ENCODE results near the gene HECTD4. TPM values are rescaled to one million over a fixed set of nuclear protein-coding genes. Genes with fewer than 3 reads are reported as not detected.

HECTD4 gene
- total and polyA plus RNA-seq, 9 of the 15 experiments (the other 6 are each of a cell fraction or from before 2014, with no cell fraction given) = 3.5 to 33.3 (median 13.5) TPM

DNA sequence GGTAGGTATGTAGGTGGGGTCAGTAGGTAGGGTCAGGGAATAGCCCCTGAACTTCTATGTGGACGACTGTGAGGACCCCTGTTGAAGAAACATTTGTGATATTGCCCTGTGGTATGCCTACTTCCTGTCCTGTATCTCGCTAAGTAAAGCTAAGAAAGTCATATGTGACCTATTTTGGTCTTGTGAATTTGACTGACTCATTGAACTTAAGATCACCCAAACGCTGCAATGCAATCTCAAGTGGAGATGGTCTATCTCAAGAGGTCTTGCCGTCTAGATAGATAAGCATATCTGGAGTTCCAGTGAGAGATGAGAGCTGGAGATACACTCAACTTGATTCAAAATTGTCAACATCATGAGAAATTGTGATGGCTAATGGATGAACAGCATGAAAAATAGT, 183.1 kb downstream of the HECTD4 start:
- Histone ChIP-seq H3K9ac (ENCODE audit: insufficient read depth in 1 of 2, low read depth in 2 of 2, low read length in 2 of 2) (no peak overlapping the region), H3K9me1 (ENCODE audit: control insufficient read depth, insufficient read depth, low read length) (no peaks in the 10 kb centered on the region), H3K79me2 (ENCODE audit: control insufficient read depth, insufficient read depth, low read length) (no peaks in the 10 kb centered on the region), H3K36me3 (ENCODE audit: control insufficient read depth, insufficient read depth, low read length) (peaks cover 59% of the 10 kb centered on the region), H3K9me3 (replicated peaks; ENCODE audit: control insufficient read depth, insufficient read depth, low read depth, low read length) (no peaks in the 10 kb centered on the region), H3K4me1 (replicated peaks in 1 of 2; ENCODE audit: control insufficient read depth in 2 of 2, insufficient read depth in 2 of 2, low read length in 2 of 2) (peaks cover 0 to 3% of the 10 kb centered on the region in 2 experiments; a peak in 2 of 5 replicates), H3K4me3 (no peak overlapping the region), H3K27me3 (ENCODE audit: control insufficient read depth in 2 of 2, insufficient read depth in 2 of 2, low read length in 2 of 2) (no peaks in the 10 kb centered on the region), H2AFZ (ENCODE audit: low read depth, low read length) (no peak overlapping the region), H4K20me1 (replicated peaks; ENCODE audit: control insufficient read depth, insufficient read depth, low read length) (no peaks in the 10 kb centered on the region), H3K27ac (ENCODE audit: extremely low read depth, low read depth, low read length) (no peak overlapping the region), H3K4me2 (ENCODE audit: insufficient read depth, low read length) (no peak overlapping the region)
- ChIA-PET POLR2A (interaction anchor here (1.2 to 1.5 kb wide), 2 partner anchors 17 to 203 kb away, joined by 3 to 4 read pairs; no protein-coding TSS in a partner anchor), CTCF (ENCODE audit: low intra/inter-chr PET ratio) (interaction anchor here (2.3 kb wide), 1 partner anchor 188 kb away, joined by 15 read pairs; no protein-coding TSS in a partner anchor)
- ATAC-seq = no peak
- WGBS (ENCODE audit: insufficient coverage, low coverage, missing lambda C conversion rate) = 13% methylated on average over 4 of the region's 4 CpGs
- intact Hi-C loops (cut with micrococcal nuclease) (no loop called here), in situ Hi-C loops (cut with MboI) (loop anchor here (5.0 kb wide), 1 partner anchor 188 kb away; no protein-coding TSS in a partner anchor)
- no TSS peak for BruUV-seq (replicated peaks)
- FAIRE-seq = no peak
- peak in 1 of 4 experiments; percentile 8 for DNase-seq (ENCODE audit: extremely low read depth in 1 of 4, low spot score in 3 of 4)
- TF ChIP-seq, protein P1, sequence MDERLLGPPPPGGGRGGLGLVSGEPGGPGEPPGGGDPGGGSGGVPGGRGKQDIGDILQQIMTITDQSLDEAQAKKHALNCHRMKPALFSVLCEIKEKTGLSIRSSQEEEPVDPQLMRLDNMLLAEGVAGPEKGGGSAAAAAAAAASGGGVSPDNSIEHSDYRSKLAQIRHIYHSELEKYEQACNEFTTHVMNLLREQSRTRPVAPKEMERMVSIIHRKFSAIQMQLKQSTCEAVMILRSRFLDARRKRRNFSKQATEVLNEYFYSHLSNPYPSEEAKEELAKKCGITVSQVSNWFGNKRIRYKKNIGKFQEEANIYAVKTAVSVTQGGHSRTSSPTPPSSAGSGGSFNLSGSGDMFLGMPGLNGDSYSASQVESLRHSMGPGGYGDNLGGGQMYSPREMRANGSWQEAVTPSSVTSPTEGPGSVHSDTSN (CRISPR knock-in tag; IDR thresholded peaks at IDR 0.05; ENCODE audit: low read depth) = no peak
- TF ChIP-seq, protein P1 (tag; conservative IDR thresholded peaks at IDR 0.05; ENCODE audit: low read depth) = no peak
- TF ChIP-seq FOXJ2 (tag; IDR thresholded peaks at IDR 0.05) (no peak), ARID2 (IDR thresholded peaks at IDR 0.05) (no peak), NCOA6 (IDR thresholded peaks at IDR 0.05) (no peak), MCM5 (IDR thresholded peaks at IDR 0.05; ENCODE audit: low read depth) (no peak), ZNF3 (CRISPR knock-in tag; IDR thresholded peaks at IDR 0.05) (0 out of 2 replicates have a peak, but pooled peaks have one; percentile 62), ARID1B (IDR thresholded peaks at IDR 0.05) (peak; percentile 46; the same call in 1 of the 2 replicates), MCM2 (IDR thresholded peaks at IDR 0.05; ENCODE audit: low read depth) (no peak), TAL1 (IDR thresholded peaks at IDR 0.05) (peak; percentile 20; the same call in 1 of the 2 replicates), ADNP (tag; IDR thresholded peaks at IDR 0.05) (peak; percentile 60; the same call in 1 of the 2 replicates), ARHGAP35 (IDR thresholded peaks at IDR 0.05; ENCODE audit: partially characterized antibody) (no peak), EZH2 (IDR thresholded peaks at IDR 0.05; ENCODE audit: borderline replicate concordance, low read depth, low read length) (no peak), FOSL1 (tag; conservative IDR thresholded peaks at IDR 0.05) (peak; percentile 73), SMARCE1 (IDR thresholded peaks at IDR 0.05) (peak; percentile 19; the same call in 1 of the 2 replicates)
- TF ChIP-seq, protein P2, sequence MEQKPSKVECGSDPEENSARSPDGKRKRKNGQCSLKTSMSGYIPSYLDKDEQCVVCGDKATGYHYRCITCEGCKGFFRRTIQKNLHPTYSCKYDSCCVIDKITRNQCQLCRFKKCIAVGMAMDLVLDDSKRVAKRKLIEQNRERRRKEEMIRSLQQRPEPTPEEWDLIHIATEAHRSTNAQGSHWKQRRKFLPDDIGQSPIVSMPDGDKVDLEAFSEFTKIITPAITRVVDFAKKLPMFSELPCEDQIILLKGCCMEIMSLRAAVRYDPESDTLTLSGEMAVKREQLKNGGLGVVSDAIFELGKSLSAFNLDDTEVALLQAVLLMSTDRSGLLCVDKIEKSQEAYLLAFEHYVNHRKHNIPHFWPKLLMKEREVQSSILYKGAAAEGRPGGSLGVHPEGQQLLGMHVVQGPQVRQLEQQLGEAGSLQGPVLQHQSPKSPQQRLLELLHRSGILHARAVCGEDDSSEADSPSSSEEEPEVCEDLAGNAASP (IDR thresholded peaks at IDR 0.05) = no peak
- TF ChIP-seq, protein P3, sequence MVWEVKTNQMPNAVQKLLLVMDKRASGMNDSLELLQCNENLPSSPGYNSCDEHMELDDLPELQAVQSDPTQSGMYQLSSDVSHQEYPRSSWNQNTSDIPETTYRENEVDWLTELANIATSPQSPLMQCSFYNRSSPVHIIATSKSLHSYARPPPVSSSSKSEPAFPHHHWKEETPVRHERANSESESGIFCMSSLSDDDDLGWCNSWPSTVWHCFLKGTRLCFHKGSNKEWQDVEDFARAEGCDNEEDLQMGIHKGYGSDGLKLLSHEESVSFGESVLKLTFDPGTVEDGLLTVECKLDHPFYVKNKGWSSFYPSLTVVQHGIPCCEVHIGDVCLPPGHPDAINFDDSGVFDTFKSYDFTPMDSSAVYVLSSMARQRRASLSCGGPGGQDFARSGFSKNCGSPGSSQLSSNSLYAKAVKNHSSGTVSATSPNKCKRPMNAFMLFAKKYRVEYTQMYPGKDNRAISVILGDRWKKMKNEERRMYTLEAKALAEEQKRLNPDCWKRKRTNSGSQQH (CRISPR knock-in tag; IDR thresholded peaks at IDR 0.05) = no peak
- TF ChIP-seq, protein P4, sequence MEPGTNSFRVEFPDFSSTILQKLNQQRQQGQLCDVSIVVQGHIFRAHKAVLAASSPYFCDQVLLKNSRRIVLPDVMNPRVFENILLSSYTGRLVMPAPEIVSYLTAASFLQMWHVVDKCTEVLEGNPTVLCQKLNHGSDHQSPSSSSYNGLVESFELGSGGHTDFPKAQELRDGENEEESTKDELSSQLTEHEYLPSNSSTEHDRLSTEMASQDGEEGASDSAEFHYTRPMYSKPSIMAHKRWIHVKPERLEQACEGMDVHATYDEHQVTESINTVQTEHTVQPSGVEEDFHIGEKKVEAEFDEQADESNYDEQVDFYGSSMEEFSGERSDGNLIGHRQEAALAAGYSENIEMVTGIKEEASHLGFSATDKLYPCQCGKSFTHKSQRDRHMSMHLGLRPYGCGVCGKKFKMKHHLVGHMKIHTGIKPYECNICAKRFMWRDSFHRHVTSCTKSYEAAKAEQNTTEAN (CRISPR knock-in tag; IDR thresholded peaks at IDR 0.05) = no peak

Measured in K562 (cell line).